ENCODE measurements around the gene PHF23.
A peak's percentile ranks its signal among the peaks of the same experiment; 100 is the strongest.

The PHF23 gene

GRCh38 chr17:7239091-7240027 lies at the start of gene PHF23:
Gene PHF23, minus strand, starts transcription at chr17:7239457. Its CDS starts 178 bp downstream, at chr17:7239279.
- peak; percentile 99 for DNase-seq

GRCh38 chr17:7285679-7286078 lies 46.4 kb upstream of the PHF23 start:
- DNase-seq: no peak

- DNase-seq: no peak
Measured at GRCh38 chr17:7284911-7285310, 45.7 kb upstream of the PHF23 start.

- no peak for DNase-seq
Measured at GRCh38 chr17:7283471-7284216, 44.4 kb upstream of the PHF23 start.

GRCh38 chr17:7282752-7283321 lies 43.6 kb upstream of the PHF23 start:
- no peak for DNase-seq

GRCh38 chr17:7281953-7282751 lies 42.9 kb upstream of the PHF23 start:
- peak; percentile 52 for DNase-seq

- peak; percentile 92 for DNase-seq
Measured at GRCh38 chr17:7281074-7281952, 42.1 kb upstream of the PHF23 start, which contains the start of gene SLC2A4. Gene SLC2A4, plus strand, starts transcription at chr17:7281718. Its CDS starts 217 bp downstream, at chr17:7281935.

GRCh38 chr17:7280519-7281073 lies 41.3 kb upstream of the PHF23 start:
- DNase-seq: peak; percentile 87

- DNase-seq: no peak
Measured at GRCh38 chr17:7279448-7279847, 40.2 kb upstream of the PHF23 start.

GRCh38 chr17:7266784-7267183 lies 27.5 kb upstream of the PHF23 start:
- no peak for DNase-seq

GRCh38 chr17:7263801-7264078 lies 24.5 kb upstream of the PHF23 start:
- no peak for DNase-seq

GRCh38 chr17:7262935-7263800 lies 23.9 kb upstream of the PHF23 start:
- no peak for DNase-seq

GRCh38 chr17:7262192-7262934 lies 23.1 kb upstream of the PHF23 start, which contains the start of gene CLDN7:
Gene CLDN7, minus strand, starts transcription at chr17:7262478. Its CDS starts 435 bp downstream, at chr17:7262043.
- DNase-seq: no peak

GRCh38 chr17:7261379-7262191 lies 22.3 kb upstream of the PHF23 start:
- DNase-seq: no peak

- DNase-seq: peak; percentile 59
Measured at GRCh38 chr17:7260651-7261378, 21.6 kb upstream of the PHF23 start.

GRCh38 chr17:7260151-7260550 lies 20.9 kb upstream of the PHF23 start:
- DNase-seq: no peak

- no peak for DNase-seq
Measured at GRCh38 chr17:7259555-7259889, 20.3 kb upstream of the PHF23 start.

Measured in right forelimb (tissue), 1 donor.